22Rv1 (cell line): ENCODE results near the gene AFP.

ENCODE experiments used
- CTCF ChIP-seq: fragments of 450-650 bp; IDR thresholded peaks from 2 replicates; pipeline ENCODE4 v1.5.1; 2017; ENCODE audit warnings: mild to moderate bottlenecking
- ZFX ChIP-seq: fragments of 450-650 bp; IDR thresholded peaks from 2 replicates; pipeline ENCODE4 v1.6.1; 2017; ENCODE audit warnings: antibody characterized with exemption, borderline replicate concordance

DNA sequence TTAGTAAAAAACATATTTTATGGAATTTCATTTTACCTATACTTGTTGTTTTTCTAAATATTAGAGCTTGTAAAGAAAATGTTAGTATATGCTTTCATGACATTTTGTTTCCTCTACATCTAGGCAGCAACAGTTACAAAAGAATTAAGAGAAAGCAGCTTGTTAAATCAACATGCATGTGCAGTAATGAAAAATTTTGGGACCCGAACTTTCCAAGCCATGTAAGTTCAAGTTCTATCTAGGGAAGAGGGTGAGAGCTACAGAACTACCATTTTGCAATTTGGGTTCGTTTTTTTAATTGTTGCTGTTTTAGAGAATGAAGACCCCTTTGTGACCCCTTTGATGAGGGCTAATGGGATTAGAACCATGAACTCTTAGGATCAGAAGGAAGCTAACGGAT is 7.2 kb downstream of the AFP start:
- no peak for TF ChIP-seq CTCF
- TF ChIP-seq ZFX: no peak
